DMS53 treated with DMSO at 0.1 percent for 48 hours (cell line): ENCODE measurements around the gene MACROD2.
"Not testable (repeated sequence)": the region's sequence is repeated elsewhere in the genome, so short reads cannot be mapped to it uniquely, and the experiment has no call there.

Experiments used
- DNase-seq: peaks from one replicate; lab custom pipeline; 2025; ENCODE audit not compliant: unreplicated experiment; lab: John Stamatoyannopoulos, UW

MACROD2 gene

GRCh38 chr20:15119852-15120487 lies 1124.7 kb downstream of the MACROD2 start:
- no peak for DNase-seq

GRCh38 chr20:15122613-15123012 lies 1127.3 kb downstream of the MACROD2 start:
- no peak for DNase-seq

- no peak for DNase-seq
Measured at GRCh38 chr20:15131176-15131575, 1135.9 kb downstream of the MACROD2 start.

GRCh38 chr20:15138548-15139126 lies 1143.3 kb downstream of the MACROD2 start:
- no peak for DNase-seq

- no peak for DNase-seq
Measured at GRCh38 chr20:15139522-15139921, 1144.2 kb downstream of the MACROD2 start.

GRCh38 chr20:15140286-15140685 lies 1145.0 kb downstream of the MACROD2 start:
- DNase-seq, result no peak

- not testable (repeated sequence) for DNase-seq
Measured at GRCh38 chr20:15140940-15141339, 1145.6 kb downstream of the MACROD2 start.

GRCh38 chr20:15141861-15142260 lies 1146.5 kb downstream of the MACROD2 start:
- DNase-seq, result peak; percentile 36

- no peak for DNase-seq
Measured at GRCh38 chr20:15143478-15143877, 1148.2 kb downstream of the MACROD2 start.

- no peak for DNase-seq
Measured at GRCh38 chr20:15144916-15145315, 1149.6 kb downstream of the MACROD2 start.

GRCh38 chr20:15146948-15147347 lies 1151.6 kb downstream of the MACROD2 start:
- DNase-seq, result no peak

GRCh38 chr20:15154070-15154469 lies 1158.8 kb downstream of the MACROD2 start:
- DNase-seq, result no peak

GRCh38 chr20:15155848-15156401 lies 1160.6 kb downstream of the MACROD2 start:
- no peak for DNase-seq

- DNase-seq, result no peak
Measured at GRCh38 chr20:15158533-15158932, 1163.2 kb downstream of the MACROD2 start.

GRCh38 chr20:15162079-15162647 lies 1166.8 kb downstream of the MACROD2 start:
- DNase-seq, result no peak

- DNase-seq, result peak; percentile 33
Measured at GRCh38 chr20:15163632-15164031, 1168.3 kb downstream of the MACROD2 start.

- DNase-seq, result no peak
Measured at GRCh38 chr20:15164726-15165125, 1169.4 kb downstream of the MACROD2 start.

- DNase-seq, result no peak
Measured at GRCh38 chr20:15166744-15167143, 1171.4 kb downstream of the MACROD2 start.

GRCh38 chr20:15171016-15171415 lies 1175.7 kb downstream of the MACROD2 start:
- DNase-seq, result no peak

- no peak for DNase-seq
Measured at GRCh38 chr20:15176929-15177328, 1181.6 kb downstream of the MACROD2 start.

GRCh38 chr20:15178581-15178980 lies 1183.3 kb downstream of the MACROD2 start:
- no peak for DNase-seq

- no peak for DNase-seq
Measured at GRCh38 chr20:15179381-15179780, 1184.1 kb downstream of the MACROD2 start.
